Rectal smooth muscle tissue (tissue), 1 donor: ENCODE data around the gene TANK.
A peak's percentile ranks its signal among the peaks of the same experiment; 100 is the strongest.
"Not testable (repeated sequence)": the region's sequence is repeated elsewhere in the genome, so short reads cannot be mapped to it uniquely, and the experiment has no call there.

ENCODE experiments used
- H3K27ac ChIP-seq: one replicate; pipeline ENCODE4 v1.7.0; 2013; ENCODE audit warnings: low read depth, low read length, inconsistent platforms
- H3K27me3 ChIP-seq: one replicate; pipeline ENCODE4 v1.7.0; 2013; ENCODE audit warnings: low read length; ENCODE audit not compliant: control insufficient read depth, insufficient read depth
- H3K36me3 ChIP-seq: one replicate; pipeline ENCODE4 v1.7.0; 2013; ENCODE audit warnings: low read length; ENCODE audit not compliant: control insufficient read depth, insufficient read depth
- H3K4me1 ChIP-seq: one replicate; pipeline ENCODE4 v1.7.0; 2013; ENCODE audit warnings: low read length; ENCODE audit not compliant: control insufficient read depth, insufficient read depth
- H3K4me3 ChIP-seq: one replicate; pipeline ENCODE4 v1.7.0; 2013; ENCODE audit warnings: low read length
- H3K9ac ChIP-seq: one replicate; pipeline ENCODE4 v1.7.0; 2013; ENCODE audit warnings: low read length

Gene TANK

DNA sequence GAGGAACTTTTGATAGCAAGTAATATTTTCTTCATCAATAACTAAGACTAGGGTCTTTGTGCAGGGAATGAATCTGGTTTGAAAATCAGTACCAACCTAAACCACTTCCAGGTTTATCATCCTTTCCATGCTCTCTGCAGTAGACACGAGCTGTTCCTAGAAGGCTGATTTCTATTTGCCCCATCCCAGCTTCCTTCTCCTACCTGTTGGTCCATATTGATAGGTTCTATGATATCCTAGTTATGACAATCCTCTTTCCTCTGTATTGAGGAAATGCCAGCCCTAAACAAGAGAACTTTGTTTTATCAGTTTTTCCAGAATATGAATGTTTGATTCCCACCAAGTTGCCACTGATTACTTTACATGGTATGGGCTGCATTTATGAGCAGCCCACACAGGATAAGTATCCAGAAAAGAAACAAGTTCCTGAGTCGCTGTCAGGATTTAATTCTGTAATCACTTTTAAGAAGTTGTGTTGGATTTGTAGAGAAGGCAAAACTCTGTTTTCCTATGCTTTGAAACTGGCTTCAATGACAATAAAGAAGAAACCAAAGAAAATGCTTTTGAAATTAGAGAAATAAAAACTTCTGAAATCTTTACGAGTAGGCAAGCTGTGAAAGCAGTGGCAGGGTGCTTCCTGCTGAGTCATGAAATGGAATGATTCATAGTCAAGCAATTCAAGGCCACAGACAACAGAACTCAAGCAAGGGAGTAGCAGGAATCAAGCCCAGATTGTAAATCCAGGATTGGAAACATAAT is 37.3 kb upstream of the TANK start:
- H3K27ac ChIP-seq = peak overlapping the region; percentile 65
- H3K36me3 ChIP-seq = no peaks in the 10 kb centered on the region
- H3K4me3 ChIP-seq = no peak overlapping the region
- H3K27me3 ChIP-seq = no peaks in the 10 kb centered on the region
- peaks cover 6% of the 10 kb centered on the region for H3K4me1 ChIP-seq
- no peak overlapping the region for H3K9ac ChIP-seq

DNA sequence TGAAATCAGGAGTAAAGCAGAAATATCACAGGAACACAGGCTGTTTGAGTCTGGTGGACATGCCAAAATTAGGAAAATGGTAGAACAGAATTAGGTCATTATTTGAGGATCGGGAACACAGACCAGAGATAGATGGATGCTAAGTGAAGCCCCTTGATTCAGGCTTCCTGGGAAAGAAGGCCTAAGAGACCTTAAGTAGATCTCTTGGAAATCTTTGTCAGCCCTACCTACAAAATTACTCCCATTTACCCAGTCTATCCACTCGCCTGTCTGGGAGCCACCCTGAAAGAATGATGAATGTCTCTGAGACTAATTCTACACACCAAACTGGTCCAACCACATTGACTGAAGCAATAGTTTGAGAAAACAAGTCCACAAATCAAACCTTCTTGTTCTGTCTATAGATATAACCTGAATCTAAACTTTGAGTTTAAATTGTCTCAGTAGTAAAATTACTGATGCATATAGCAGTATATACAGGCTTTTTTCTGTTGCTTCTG is 36.6 kb upstream of the TANK start:
- Histone ChIP-seq H3K27ac (peak overlapping the region; percentile 65), H3K4me1 (peaks cover 6% of the 10 kb centered on the region), H3K4me3 (no peak overlapping the region), H3K36me3 (no peaks in the 10 kb centered on the region), H3K27me3 (no peaks in the 10 kb centered on the region), H3K9ac (no peak overlapping the region)

DNA sequence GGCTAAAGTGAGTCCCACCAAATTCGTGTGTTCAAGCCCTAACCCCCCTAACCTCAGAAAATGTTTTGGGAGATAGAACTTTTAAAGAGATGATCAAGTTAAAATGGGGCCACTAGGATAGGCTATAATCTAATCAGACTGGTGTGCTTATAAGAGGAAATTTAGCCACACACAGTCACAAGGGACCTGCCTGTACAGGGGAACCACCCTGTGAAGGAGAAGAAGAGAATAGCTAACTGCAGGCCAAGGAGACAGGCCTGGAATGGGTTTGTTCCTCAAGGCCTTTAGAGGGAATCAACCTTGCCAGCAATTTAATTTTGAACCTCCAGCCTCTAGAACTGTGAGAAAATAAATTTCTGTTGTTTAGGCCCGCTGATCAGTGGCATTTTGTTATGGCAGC is 36.0 kb upstream of the TANK start:
- H3K27ac ChIP-seq = no peak overlapping the region

DNA sequence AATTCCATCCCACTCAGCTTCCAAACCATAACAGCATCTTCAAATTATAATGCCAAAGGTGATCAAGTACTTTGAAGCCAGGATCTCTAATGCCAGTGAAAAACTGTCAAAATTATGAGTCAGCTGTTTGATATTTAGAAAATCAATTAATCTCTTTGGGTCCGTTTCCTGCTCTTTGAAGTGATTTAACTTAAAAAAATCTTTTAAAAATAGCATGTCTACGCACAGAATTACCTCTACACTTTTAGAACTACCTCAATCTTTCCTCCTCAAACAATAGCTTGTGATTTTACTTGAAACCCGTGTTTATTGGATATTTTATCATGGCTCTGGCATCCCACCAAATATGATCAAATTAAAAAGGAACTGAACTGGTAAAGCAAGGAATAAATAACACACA is 31.3 kb upstream of the TANK start:
- H3K4me3 ChIP-seq = no peak overlapping the region
- no peak overlapping the region for H3K27ac ChIP-seq
- H3K27me3 ChIP-seq = no peaks in the 10 kb centered on the region
- H3K4me1 ChIP-seq = no peaks in the 10 kb centered on the region
- no peak overlapping the region for H3K9ac ChIP-seq
- H3K36me3 ChIP-seq = no peaks in the 10 kb centered on the region

More for the DNA sequence above, 36.0 kb upstream of the TANK start:
- Histone ChIP-seq H3K4me3 (no peak overlapping the region), H3K4me1 (peaks cover 6% of the 10 kb centered on the region), H3K27me3 (no peaks in the 10 kb centered on the region), H3K36me3 (no peaks in the 10 kb centered on the region), H3K9ac (no peak overlapping the region)

DNA sequence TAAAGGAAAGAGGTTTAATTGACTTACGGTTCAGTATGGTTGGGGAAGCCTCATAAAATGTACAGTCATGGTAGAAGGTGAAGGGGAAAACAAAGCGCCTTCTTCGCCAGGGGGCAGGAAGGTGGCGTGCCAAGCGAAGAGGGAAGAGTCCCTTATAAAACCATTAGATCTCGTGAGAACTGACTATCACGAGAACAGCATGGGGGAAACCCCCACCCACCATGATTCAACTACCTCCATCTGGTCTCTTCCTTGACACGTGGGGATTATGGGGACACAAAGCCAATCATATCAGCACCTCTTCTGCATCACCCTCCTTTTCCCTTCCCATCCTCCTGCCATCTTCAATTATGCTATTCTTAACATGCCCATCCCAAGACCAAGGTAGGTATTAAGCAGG is 29.9 kb upstream of the TANK start:
- Histone ChIP-seq H3K27me3 (no peaks in the 10 kb centered on the region), H3K4me1 (peaks cover 7% of the 10 kb centered on the region), H3K36me3 (no peaks in the 10 kb centered on the region), H3K4me3 (no peak overlapping the region), H3K9ac (no peak overlapping the region), H3K27ac (no peak overlapping the region)

DNA sequence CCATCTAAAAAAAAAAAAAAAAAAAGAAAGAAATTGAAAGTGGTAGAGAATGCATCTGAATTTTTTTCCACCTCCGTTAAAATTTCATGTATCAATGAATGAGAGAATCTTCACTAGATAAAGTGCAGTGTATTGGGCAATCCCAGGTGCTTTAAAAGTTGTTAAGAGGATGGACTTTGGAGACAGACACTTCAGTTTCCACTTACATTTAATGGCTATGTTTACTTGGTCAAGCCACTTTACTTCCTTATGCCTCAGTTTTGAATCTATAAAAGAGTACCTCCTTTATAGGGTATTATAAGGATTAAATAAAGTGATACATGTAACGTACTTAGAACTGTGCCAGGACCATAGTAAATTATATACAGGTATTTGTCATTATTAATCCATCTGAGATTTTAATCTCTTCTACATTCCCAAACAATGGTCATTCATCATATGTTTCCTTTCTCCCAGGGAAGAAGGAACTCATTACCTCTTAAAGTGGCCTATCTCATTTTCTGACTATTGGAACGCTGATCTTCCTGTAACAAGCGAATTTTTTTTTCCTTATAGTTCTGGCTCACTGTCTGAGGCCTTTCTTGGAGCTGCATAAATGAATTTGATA is 29.1 kb upstream of the TANK start:
- Histone ChIP-seq H3K36me3 (no peaks in the 10 kb centered on the region), H3K4me3 (no peak overlapping the region), H3K27ac (no peak overlapping the region), H3K9ac (no peak overlapping the region), H3K27me3 (no peaks in the 10 kb centered on the region), H3K4me1 (peaks cover 10% of the 10 kb centered on the region)

DNA sequence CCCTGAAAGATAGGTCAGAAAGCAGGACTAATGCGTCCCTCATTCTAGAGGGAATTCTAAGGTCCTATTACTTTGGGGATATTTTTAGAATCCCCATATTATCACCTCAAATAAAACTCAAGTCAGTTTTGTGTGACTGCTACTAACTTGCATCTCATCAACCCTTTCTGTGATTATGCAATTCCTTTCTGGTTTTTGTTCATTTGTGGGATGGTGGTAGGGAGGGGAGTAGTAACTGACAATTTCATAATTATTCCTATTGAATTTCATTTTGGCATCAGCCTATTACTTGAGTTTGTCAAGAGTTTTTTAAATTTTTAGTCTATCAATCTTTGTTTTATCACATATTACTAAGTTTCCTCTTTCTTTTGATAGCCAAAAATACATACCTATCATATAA is 28.4 kb upstream of the TANK start:
- Histone ChIP-seq H3K4me1 (peaks cover 13% of the 10 kb centered on the region), H3K4me3 (no peak overlapping the region), H3K9ac (no peak overlapping the region), H3K36me3 (no peaks in the 10 kb centered on the region), H3K27ac (no peak overlapping the region), H3K27me3 (no peaks in the 10 kb centered on the region)

DNA sequence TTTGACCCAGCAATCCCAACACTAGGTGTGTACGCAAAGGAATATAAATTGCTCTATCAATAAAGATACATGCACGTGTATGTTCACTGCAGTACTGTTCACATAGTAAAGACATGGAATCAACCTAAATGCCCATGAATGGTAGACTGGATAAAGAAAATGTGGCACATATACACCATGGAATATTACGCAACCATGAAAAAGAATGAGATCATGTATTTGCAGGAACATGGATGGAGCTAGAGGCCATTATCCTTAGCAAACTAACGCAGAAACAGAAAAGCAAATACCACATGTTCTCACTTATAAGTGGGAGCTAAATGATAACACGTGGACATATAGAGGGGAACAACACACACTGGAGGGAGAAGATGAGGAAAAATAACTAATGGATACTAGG is 27.8 kb upstream of the TANK start:
- H3K27me3 ChIP-seq, H3K4me3 ChIP-seq, H3K27ac ChIP-seq, H3K36me3 ChIP-seq, H3K9ac ChIP-seq: not testable (repeated sequence)
- peaks cover 13% of the 10 kb centered on the region for H3K4me1 ChIP-seq

DNA sequence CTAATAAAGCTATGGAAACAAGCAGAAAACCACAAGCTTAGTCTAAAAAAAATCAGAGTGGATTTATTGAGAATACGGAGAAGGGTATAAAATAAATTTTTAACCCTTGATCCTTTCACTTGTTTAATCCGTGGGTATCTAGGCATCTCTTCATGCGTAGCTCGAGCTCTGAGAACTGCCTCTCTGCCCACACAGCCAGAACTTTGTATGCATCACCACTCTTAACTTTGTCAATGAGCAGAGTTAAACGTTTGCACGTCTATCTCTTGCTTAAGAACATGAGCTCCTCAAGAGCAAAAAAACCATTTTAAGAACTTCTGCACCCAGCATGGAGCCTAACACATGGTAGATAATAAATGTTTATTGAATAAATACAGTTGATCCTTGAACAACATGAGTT is 26.9 kb upstream of the TANK start:
- Histone ChIP-seq H3K27me3 (no peaks in the 10 kb centered on the region), H3K9ac (no peak overlapping the region), H3K4me3 (no peak overlapping the region), H3K4me1 (peaks cover 13% of the 10 kb centered on the region), H3K36me3 (no peaks in the 10 kb centered on the region), H3K27ac (no peak overlapping the region)

DNA sequence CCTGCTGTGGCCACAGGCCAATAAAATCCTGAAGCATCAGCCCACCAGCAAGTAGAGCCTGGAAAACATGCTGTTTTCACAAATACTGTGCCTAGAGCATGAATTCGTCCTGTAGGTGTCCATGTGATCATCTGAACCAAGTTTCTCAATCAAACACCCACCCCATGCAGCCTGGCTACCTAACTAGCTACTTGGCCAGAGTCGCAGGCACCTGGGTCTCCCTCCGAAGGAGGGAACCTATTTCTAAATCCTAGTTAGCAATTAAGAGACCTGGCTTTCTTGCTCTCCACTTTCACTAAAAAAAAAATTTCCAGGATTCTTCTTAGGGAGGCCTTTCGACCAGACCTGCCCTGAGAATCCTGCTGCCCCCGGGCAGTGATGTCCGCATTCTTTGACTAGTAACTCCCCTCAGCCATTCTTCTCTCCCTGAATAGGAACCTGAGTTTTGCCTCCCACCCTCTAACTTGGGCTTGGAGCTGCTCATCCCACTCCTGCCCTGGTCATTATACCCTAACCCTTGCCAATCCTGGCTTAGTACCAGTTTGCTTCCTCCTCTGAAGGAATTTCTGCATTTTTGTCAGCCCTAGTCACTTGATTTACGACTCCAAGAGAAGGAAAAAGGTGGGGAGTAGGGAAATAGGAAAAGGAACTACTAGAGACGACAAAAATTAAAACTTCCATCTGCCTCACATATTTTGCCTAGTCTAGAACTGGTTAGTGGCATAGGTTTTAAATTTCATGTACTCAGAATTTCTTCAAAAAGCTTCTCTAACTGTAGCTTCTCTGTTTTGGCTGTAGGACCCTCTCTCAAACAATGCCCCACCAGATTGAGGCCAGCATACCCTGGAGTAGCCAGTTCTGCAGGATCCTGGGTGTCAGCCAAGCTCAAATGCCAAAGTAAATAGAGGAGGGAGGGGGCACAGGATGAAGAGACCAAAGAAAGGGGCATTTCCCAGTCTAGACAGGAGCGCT is 25.4 kb upstream of the TANK start:
- Histone ChIP-seq H3K36me3 (no peaks in the 10 kb centered on the region), H3K4me1 (peaks cover 17% of the 10 kb centered on the region), H3K27ac (peak overlapping the region; percentile 14), H3K4me3 (peak overlapping the region; percentile 45), H3K27me3 (no peaks in the 10 kb centered on the region), H3K9ac (no peak overlapping the region)

DNA sequence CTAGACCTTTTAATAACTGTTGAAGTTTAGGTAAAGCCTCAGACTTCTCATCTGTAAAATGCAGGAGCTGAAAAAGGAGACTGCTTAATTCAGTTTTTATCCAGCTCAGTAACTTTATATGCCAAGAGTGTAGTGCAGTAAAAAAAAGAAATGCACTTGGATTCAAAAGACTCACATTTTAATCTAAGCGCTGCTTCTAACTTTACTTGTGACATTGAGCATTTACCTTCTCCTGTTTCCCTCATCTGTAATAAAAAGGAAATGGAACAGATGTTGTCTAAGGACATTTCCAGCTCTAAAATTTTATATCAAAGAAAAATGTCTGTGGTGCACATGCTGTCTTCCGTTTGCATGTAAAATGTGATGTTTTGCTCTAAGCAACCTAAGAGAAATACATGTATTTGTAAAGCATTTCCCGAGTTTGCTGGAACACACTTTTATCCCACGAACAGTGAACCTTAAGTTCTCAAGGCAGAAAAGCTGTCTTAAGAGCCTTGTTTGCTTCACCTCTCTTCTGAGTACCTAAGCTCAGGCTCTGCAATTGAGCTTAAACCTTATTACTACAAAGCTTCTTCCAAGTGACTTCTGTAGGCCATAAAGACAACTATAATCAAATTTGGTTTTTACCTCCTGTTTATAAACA is 24.2 kb upstream of the TANK start:
- Histone ChIP-seq H3K4me1 (peaks cover 17% of the 10 kb centered on the region), H3K27me3 (no peaks in the 10 kb centered on the region), H3K27ac (peak overlapping the region; percentile 81), H3K4me3 (peak overlapping the region; percentile 57), H3K36me3 (no peaks in the 10 kb centered on the region), H3K9ac (peak overlapping the region; percentile 24)
